ENCODE results near the gene SP100.
"Not testable (repeated sequence)": the region's sequence is repeated elsewhere in the genome, so short reads cannot be mapped to it uniquely, and the experiment has no call there.

SP100 gene

GRCh38 chr2:230401026-230401425, 15.0 kb upstream of the SP100 start:
- not testable (repeated sequence) for H2BK12ac ChIP-seq (ENCODE audit: low read length); H3K9me3 ChIP-seq (ENCODE audit: insufficient read depth, low read depth, low read length); H3K4me1 ChIP-seq (ENCODE audit: control insufficient read depth in 1 of 2, insufficient read depth in 2 of 2, low read length in 2 of 2); DNase-seq; H3K9ac ChIP-seq (ENCODE audit: low read length); H3K18ac ChIP-seq (ENCODE audit: low read length); H3K79me2 ChIP-seq (ENCODE audit: control insufficient read depth, insufficient read depth, low read length, poor library complexity); H3K27ac ChIP-seq (ENCODE audit: low read depth, low read length); H3K23ac ChIP-seq (ENCODE audit: low read length); H4K91ac ChIP-seq (ENCODE audit: low read depth, low read length); H2AFZ ChIP-seq (ENCODE audit: insufficient read depth, low read length, poor library complexity); H4K12ac ChIP-seq (ENCODE audit: low read depth, low read length); H3K79me1 ChIP-seq (ENCODE audit: low read length); H3K4ac ChIP-seq (ENCODE audit: low read depth, low read length); H2BK5ac ChIP-seq (ENCODE audit: low read depth, low read length, poor library complexity); H3K4me3 ChIP-seq (ENCODE audit: low read depth, low read length); H4K8ac ChIP-seq (ENCODE audit: low read depth, low read length); H3K36me3 ChIP-seq (ENCODE audit: control insufficient read depth in 1 of 2, insufficient read depth in 2 of 2, low read length in 2 of 2); H3K27me3 ChIP-seq (ENCODE audit: insufficient read depth, low read length); H3K4me2 ChIP-seq (ENCODE audit: low read length); H2AK5ac ChIP-seq (ENCODE audit: low read length); H2BK120ac ChIP-seq (ENCODE audit: insufficient read depth, low read length, poor library complexity); H3K14ac ChIP-seq (ENCODE audit: low read length)
- WGBS (ENCODE audit: extremely low coverage, insufficient coverage, insufficient read length), result no CpG with 5 or more reads among the region's 6 CpGs

- Histone ChIP-seq H3K79me1 (ENCODE audit: low read length) (no peaks in the 10 kb centered on the region), H3K9ac (ENCODE audit: low read length) (no peak overlapping the region), H3K4me2 (ENCODE audit: low read length) (no peak overlapping the region), H4K8ac (ENCODE audit: low read depth, low read length) (no peak overlapping the region), H2AFZ (ENCODE audit: insufficient read depth, low read length, poor library complexity) (no peak overlapping the region), H2BK120ac (ENCODE audit: insufficient read depth, low read length, poor library complexity) (no peak overlapping the region), H3K79me2 (ENCODE audit: control insufficient read depth, insufficient read depth, low read length, poor library complexity) (no peaks in the 10 kb centered on the region), H3K27me3 (ENCODE audit: insufficient read depth, low read length) (no peaks in the 10 kb centered on the region), H3K36me3 (ENCODE audit: control insufficient read depth in 1 of 2, insufficient read depth in 2 of 2, low read length in 2 of 2) (no peaks in the 10 kb centered on the region), H3K23ac (ENCODE audit: low read length) (no peak overlapping the region), H3K18ac (ENCODE audit: low read length) (no peak overlapping the region), H2AK5ac (ENCODE audit: low read length) (no peak overlapping the region), H3K4me1 (ENCODE audit: control insufficient read depth in 1 of 2, insufficient read depth in 2 of 2, low read length in 2 of 2) (no peaks in the 10 kb centered on the region), H3K4me3 (ENCODE audit: low read depth, low read length) (no peak overlapping the region), H4K12ac (ENCODE audit: low read depth, low read length) (no peak overlapping the region), H3K27ac (ENCODE audit: low read depth, low read length) (no peak overlapping the region), H4K91ac (ENCODE audit: low read depth, low read length) (no peak overlapping the region), H3K4ac (ENCODE audit: low read depth, low read length) (no peak overlapping the region), H2BK12ac (ENCODE audit: low read length) (no peak overlapping the region), H3K14ac (ENCODE audit: low read length) (no peak overlapping the region), H2BK5ac (ENCODE audit: low read depth, low read length, poor library complexity) (no peak overlapping the region), H3K9me3 (ENCODE audit: insufficient read depth, low read depth, low read length) (peaks cover 1% of the 10 kb centered on the region)
- DNase-seq, result no peak
- WGBS (ENCODE audit: extremely low coverage, insufficient coverage, insufficient read length), result no CpG with 5 or more reads among the region's 7 CpGs
Observed at GRCh38 chr2:230403746-230404145, 12.3 kb upstream of the SP100 start.

- no peak for DNase-seq
- no peak overlapping the region for H4K91ac ChIP-seq (ENCODE audit: low read depth, low read length)
- no peak overlapping the region for H2AFZ ChIP-seq (ENCODE audit: insufficient read depth, low read length, poor library complexity)
- no peak overlapping the region for H2BK120ac ChIP-seq (ENCODE audit: insufficient read depth, low read length, poor library complexity)
- no peak overlapping the region for H3K18ac ChIP-seq (ENCODE audit: low read length)
- H3K4me3 ChIP-seq (ENCODE audit: low read depth, low read length), result no peak overlapping the region
- no peak overlapping the region for H3K27ac ChIP-seq (ENCODE audit: low read depth, low read length)
- no peak overlapping the region for H2AK5ac ChIP-seq (ENCODE audit: low read length)
- no peak overlapping the region for H2BK5ac ChIP-seq (ENCODE audit: low read depth, low read length, poor library complexity)
- H3K23ac ChIP-seq (ENCODE audit: low read length), result no peak overlapping the region
- no peaks in the 10 kb centered on the region for H3K79me2 ChIP-seq (ENCODE audit: control insufficient read depth, insufficient read depth, low read length, poor library complexity)
- no peak overlapping the region for H3K4ac ChIP-seq (ENCODE audit: low read depth, low read length)
- H3K27me3 ChIP-seq (ENCODE audit: insufficient read depth, low read length), result no peaks in the 10 kb centered on the region
- no peak overlapping the region for H2BK12ac ChIP-seq (ENCODE audit: low read length)
- no peak overlapping the region for H3K14ac ChIP-seq (ENCODE audit: low read length)
- peaks cover 1% of the 10 kb centered on the region for H3K9me3 ChIP-seq (ENCODE audit: insufficient read depth, low read depth, low read length)
- H3K9ac ChIP-seq (ENCODE audit: low read length), result no peak overlapping the region
- no peak overlapping the region for H4K12ac ChIP-seq (ENCODE audit: low read depth, low read length)
- no peak overlapping the region for H3K4me2 ChIP-seq (ENCODE audit: low read length)
- H3K79me1 ChIP-seq (ENCODE audit: low read length), result no peaks in the 10 kb centered on the region
- no peak overlapping the region for H4K8ac ChIP-seq (ENCODE audit: low read depth, low read length)
- H3K4me1 ChIP-seq (ENCODE audit: control insufficient read depth in 1 of 2, insufficient read depth in 2 of 2, low read length in 2 of 2), result no peaks in the 10 kb centered on the region
- H3K36me3 ChIP-seq (ENCODE audit: control insufficient read depth in 1 of 2, insufficient read depth in 2 of 2, low read length in 2 of 2), result no peaks in the 10 kb centered on the region
- WGBS (ENCODE audit: extremely low coverage, insufficient coverage, insufficient read length), result no CpG with 5 or more reads among the region's 3 CpGs
Observed at GRCh38 chr2:230405824-230406223, 10.2 kb upstream of the SP100 start.

GRCh38 chr2:230408244-230408842, 7.7 kb upstream of the SP100 start:
- no CpG with 5 or more reads among the region's 3 CpGs for WGBS (ENCODE audit: extremely low coverage, insufficient coverage, insufficient read length)
- H3K36me3 ChIP-seq (ENCODE audit: control insufficient read depth in 1 of 2, insufficient read depth in 2 of 2, low read length in 2 of 2), result no peaks in the 10 kb centered on the region
- no peaks in the 10 kb centered on the region for H3K79me1 ChIP-seq (ENCODE audit: low read length)

More at GRCh38 chr2:230408244-230408842, 7.7 kb upstream of the SP100 start:
- no peaks in the 10 kb centered on the region for H3K79me2 ChIP-seq (ENCODE audit: control insufficient read depth, insufficient read depth, low read length, poor library complexity)
- H3K4me2 ChIP-seq (ENCODE audit: low read length), result no peak overlapping the region
- H3K27ac ChIP-seq (ENCODE audit: low read depth, low read length), result no peak overlapping the region
- no peak overlapping the region for H3K4ac ChIP-seq (ENCODE audit: low read depth, low read length)
- H2BK5ac ChIP-seq (ENCODE audit: low read depth, low read length, poor library complexity), result no peak overlapping the region
- H3K4me3 ChIP-seq (ENCODE audit: low read depth, low read length), result no peak overlapping the region
- H4K8ac ChIP-seq (ENCODE audit: low read depth, low read length), result no peak overlapping the region
- H3K9ac ChIP-seq (ENCODE audit: low read length), result no peak overlapping the region
- H3K4me1 ChIP-seq (ENCODE audit: control insufficient read depth in 1 of 2, insufficient read depth in 2 of 2, low read length in 2 of 2), result peaks cover 0 to 4% of the 10 kb centered on the region in 2 experiments
- H4K91ac ChIP-seq (ENCODE audit: low read depth, low read length), result no peak overlapping the region
- H3K9me3 ChIP-seq (ENCODE audit: insufficient read depth, low read depth, low read length), result peaks cover 6% of the 10 kb centered on the region
- H2BK12ac ChIP-seq (ENCODE audit: low read length), result no peak overlapping the region
- no peak overlapping the region for H2AFZ ChIP-seq (ENCODE audit: insufficient read depth, low read length, poor library complexity)
- no peaks in the 10 kb centered on the region for H3K27me3 ChIP-seq (ENCODE audit: insufficient read depth, low read length)
- H2AK5ac ChIP-seq (ENCODE audit: low read length), result no peak overlapping the region
- H2BK120ac ChIP-seq (ENCODE audit: insufficient read depth, low read length, poor library complexity), result no peak overlapping the region
- no peak for DNase-seq
- no peak overlapping the region for H4K12ac ChIP-seq (ENCODE audit: low read depth, low read length)
- H3K23ac ChIP-seq (ENCODE audit: low read length), result no peak overlapping the region
- no peak overlapping the region for H3K14ac ChIP-seq (ENCODE audit: low read length)
- H3K18ac ChIP-seq (ENCODE audit: low read length), result no peak overlapping the region
